Breast epithelium (tissue), 3 donors: Measurements from ENCODE around the gene HOMEZ.

ENCODE experiments used
- POLR2A ChIP-seq: fragments of 450-650 bp; IDR thresholded peaks from one replicate; pipeline ENCODE4 v1.6.1; 2016; ENCODE audit warnings: antibody characterized with exemption, mild to moderate bottlenecking, moderate library complexity
- TF ChIP-seq, protein P1 (sequence below), 3 donors: fragments of 450-650 bp; IDR thresholded peaks; one replicate each; pipeline ENCODE4 v1.5.1; 2016 to 2017; ENCODE audit warnings: antibody characterized with exemption in 3 of 3, mild to moderate bottlenecking in 3 of 3, moderate library complexity in 3 of 3

- no peak for TF ChIP-seq POLR2A
- TF ChIP-seq, protein P1, sequence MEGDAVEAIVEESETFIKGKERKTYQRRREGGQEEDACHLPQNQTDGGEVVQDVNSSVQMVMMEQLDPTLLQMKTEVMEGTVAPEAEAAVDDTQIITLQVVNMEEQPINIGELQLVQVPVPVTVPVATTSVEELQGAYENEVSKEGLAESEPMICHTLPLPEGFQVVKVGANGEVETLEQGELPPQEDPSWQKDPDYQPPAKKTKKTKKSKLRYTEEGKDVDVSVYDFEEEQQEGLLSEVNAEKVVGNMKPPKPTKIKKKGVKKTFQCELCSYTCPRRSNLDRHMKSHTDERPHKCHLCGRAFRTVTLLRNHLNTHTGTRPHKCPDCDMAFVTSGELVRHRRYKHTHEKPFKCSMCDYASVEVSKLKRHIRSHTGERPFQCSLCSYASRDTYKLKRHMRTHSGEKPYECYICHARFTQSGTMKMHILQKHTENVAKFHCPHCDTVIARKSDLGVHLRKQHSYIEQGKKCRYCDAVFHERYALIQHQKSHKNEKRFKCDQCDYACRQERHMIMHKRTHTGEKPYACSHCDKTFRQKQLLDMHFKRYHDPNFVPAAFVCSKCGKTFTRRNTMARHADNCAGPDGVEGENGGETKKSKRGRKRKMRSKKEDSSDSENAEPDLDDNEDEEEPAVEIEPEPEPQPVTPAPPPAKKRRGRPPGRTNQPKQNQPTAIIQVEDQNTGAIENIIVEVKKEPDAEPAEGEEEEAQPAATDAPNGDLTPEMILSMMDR (IDR thresholded peaks at IDR 0.05) = no peak
These were observed 40.6 kb downstream of the HOMEZ start for GRCh38 chr14:23245282-23245681.
